NCI-H82 treated with DMSO at 0.1 percent for 48 hours (cell line): Measurements from ENCODE around the gene DUSP5.

Experiments
- DNase-seq: peaks from one replicate; lab custom pipeline; 2025; ENCODE audit not compliant: unreplicated experiment; lab: John Stamatoyannopoulos, UW

The DUSP5 gene

GRCh38 chr10:110544958-110545537 lies 47.3 kb downstream of the DUSP5 start:
- no peak for DNase-seq

- no peak for DNase-seq
These were observed 48.4 kb downstream of the DUSP5 start for GRCh38 chr10:110546077-110546476.

GRCh38 chr10:110546499-110547110 lies 48.9 kb downstream of the DUSP5 start:
- no peak for DNase-seq

- DNase-seq, result peak; percentile 36
These were observed 49.5 kb downstream of the DUSP5 start for GRCh38 chr10:110547139-110547761.

- DNase-seq, result no peak
These were observed 50.3 kb downstream of the DUSP5 start for GRCh38 chr10:110548002-110548401.

- no peak for DNase-seq
These were observed 51.5 kb downstream of the DUSP5 start for GRCh38 chr10:110549211-110549610.

GRCh38 chr10:110553905-110554304 lies 56.2 kb downstream of the DUSP5 start:
- DNase-seq, result no peak

- no peak for DNase-seq
These were observed 58.6 kb downstream of the DUSP5 start for GRCh38 chr10:110556296-110556695.

- DNase-seq, result peak; percentile 38
These were observed 59.4 kb downstream of the DUSP5 start for GRCh38 chr10:110556969-110557601.

GRCh38 chr10:110558041-110558440 lies 60.3 kb downstream of the DUSP5 start:
- DNase-seq, result no peak

GRCh38 chr10:110560012-110560411 lies 62.3 kb downstream of the DUSP5 start:
- DNase-seq, result no peak
